ENCODE data around the gene TPBGL. TPM values are rescaled to one million over a fixed set of nuclear protein-coding genes. Genes with fewer than 3 reads are reported as not detected.
A peak's percentile ranks its signal among the peaks of the same experiment; 100 is the strongest.
"Not testable (repeated sequence)": the region's sequence is repeated elsewhere in the genome, so short reads cannot be mapped to it uniquely, and the experiment has no call there.

TPBGL gene
- polyA plus RNA-seq, 4 donors: 0.14 to 0.25 (median 0.19) TPM

DNA sequence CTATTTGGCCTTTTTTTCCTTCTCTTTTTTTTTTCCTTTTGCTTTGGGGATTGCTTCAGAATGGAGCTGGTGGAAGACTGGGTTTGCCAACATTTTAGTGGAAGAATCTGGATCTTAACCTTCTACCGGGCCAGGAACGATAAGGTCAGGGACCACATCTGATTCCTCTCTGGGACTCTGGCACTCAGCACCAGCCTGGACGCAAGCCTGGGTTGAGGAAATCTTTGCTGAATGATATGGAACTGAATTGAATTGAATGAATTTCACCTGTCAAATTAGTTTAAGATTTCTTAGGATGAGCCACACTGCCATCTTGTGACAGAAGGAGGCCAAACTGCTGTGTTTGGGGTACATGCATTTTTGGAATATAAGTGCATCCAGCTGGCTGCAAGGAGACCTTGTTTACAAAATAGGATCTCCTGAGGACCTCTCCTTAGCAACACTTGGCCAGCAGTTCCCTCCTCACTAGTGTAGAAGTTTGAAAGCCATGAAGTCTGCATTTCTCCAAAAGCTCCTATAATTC lies 30.4 kb downstream of the TPBGL start:
- DNase-seq (ENCODE audit: low read depth in 4 of 4, low spot score in 3 of 4): no peak

DNA sequence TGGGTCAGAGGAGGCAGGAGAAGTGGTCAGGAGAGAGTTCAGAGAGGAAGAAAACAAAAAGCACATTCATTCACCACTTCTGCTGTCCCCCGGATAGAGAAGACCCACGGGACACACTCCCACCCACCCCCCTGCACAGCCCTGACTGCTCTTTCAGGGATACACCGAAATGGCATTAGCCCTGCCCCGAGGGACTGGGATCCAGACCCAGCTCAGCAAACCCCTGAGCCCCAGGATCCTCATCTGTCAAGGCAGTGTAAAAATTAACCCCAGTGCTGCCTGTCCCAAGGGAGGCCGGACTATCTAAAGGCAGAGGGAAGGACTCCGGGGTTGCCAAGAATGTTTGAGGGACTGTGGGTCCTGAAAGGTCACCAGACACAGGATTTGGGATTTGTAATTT lies 31.2 kb downstream of the TPBGL start:
- no peak for DNase-seq (ENCODE audit: low read depth in 4 of 4, low spot score in 3 of 4)

DNA sequence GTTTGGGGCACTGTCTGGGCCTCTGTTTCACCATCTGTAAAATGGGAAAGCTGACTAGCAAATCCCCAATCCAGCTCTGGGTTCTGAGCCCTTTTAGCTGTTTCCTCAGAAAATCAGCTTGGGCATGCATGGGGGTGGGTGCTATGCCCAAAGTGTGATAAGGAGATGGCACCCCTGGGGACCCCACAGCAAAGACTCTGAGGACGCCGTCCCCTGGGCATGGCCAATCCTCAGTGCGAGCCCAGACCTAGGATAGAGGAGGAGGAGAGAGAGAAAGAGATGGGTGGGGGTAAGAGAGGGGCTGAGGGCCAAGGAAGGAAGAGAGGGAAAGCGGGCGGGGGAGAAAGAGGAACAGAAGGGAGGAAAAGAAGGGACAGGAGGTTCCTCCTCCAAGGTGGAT lies 31.8 kb downstream of the TPBGL start:
- DNase-seq (ENCODE audit: low read depth in 4 of 4, low spot score in 3 of 4): no peak

DNA sequence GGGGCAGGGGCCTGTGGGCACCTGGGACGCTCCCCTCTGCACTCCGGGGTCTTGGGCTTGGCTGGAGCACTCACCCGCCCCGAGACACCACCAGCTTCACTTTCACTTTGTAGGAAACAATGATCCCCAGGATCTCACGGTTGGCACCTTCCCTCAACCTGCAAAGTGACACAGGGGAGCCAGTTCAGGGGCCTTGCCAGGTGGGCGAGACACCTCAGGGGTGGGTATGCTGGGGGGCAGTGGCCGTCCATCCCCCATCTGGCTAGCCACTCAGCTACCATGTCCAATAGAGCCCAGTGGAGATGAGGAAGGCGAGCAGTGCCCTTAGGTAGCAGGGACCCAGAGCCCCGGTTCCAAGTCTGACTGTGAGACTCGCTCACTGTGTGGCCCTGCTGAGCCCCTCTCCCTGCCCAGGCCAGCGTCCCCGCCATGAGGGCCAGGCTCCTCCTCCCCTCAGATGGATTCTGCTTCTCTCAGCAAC lies 32.3 kb downstream of the TPBGL start:
- DNase-seq (ENCODE audit: low read depth in 4 of 4, low spot score in 3 of 4): no peak

DNA sequence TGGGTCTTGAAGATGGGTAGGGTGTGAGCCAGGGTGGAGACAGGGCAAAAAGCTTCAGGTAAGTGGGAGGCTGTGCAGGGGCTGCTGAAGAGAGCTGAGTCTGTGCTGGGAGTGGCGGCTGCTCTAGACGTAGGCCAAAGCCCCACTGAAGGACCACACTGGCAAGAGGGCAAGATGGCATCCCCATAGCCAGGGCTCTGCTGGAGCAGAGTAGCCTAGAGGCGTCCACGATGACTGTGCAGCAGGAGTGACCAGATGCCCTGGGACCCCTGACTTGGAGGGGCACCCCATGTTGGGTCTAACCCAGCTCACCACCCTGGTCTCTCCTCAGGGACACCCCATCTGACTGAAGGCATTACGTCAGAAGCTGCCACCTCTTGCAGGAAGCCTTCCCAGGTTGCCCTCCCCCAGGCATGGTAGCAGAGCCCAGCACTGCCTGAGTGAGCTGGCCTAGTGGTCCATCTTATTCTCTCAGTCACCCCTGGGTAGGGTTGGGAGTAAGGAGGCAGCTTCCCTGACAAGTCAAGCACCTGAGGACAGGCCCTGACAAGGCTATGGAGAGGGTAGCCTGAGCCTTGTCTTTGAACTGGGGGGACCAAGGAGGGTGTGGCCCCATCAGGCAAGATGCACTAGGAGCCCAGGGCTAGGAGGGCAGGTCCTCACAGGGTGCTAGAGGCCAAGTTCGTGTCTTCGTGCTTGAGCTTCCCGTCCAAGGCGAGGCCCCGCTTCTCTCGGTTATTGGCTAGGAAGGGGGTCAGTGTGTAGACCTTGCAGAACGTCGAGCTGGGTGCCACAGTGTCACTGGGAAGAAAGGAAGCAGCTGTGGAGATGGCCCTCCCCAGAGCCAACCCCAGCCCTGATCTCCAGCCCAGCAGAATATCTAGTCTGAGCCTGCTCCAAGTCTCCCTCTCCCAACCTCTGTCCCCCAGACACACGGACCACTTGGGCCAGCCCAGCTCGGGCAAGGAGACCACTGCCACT lies 33.1 kb downstream of the TPBGL start:
- no peak for DNase-seq (ENCODE audit: low read depth in 4 of 4, low spot score in 3 of 4)

DNA sequence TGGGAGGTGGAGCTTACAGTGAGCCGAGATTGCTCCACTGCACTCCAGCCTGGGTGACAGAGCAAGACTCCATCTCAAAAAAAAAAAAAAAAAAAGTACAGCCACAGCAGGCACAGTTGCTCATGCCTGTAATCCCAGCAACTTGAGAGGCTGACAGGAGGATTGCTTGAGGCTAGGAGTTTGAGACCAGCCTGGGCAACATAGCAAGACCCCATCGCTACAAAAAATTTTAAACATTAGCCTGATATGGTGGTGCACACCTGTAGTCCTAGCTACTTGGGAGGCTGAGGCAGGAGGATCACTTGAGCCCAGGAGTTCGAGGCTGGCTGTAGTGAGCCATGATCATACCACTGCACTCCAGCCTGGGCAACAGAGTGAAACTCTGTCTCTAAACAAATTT lies 34.1 kb downstream of the TPBGL start:
- DNase-seq (ENCODE audit: low read depth in 4 of 4, low spot score in 3 of 4): not testable (repeated sequence)

DNA sequence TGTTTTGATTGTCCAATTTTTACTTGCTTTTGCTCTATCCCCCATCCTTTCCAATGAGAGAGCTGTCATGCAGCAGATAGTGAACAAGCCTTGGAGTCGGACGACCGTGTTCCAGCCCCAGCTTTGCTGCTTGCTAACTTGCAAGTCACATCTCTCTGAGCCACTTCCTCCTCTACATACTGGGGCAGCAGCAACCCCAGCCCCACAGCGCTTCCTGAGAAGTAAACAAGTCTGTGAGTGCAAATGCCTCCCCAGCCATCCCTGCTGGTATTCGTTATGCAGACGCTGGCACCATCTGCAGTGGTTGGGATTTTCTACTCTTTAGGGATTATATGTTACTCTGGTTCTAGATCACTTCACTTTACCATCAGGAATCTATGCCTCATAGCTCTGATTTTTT lies 35.0 kb downstream of the TPBGL start:
- no peak for DNase-seq (ENCODE audit: low read depth in 4 of 4, low spot score in 3 of 4)

DNA sequence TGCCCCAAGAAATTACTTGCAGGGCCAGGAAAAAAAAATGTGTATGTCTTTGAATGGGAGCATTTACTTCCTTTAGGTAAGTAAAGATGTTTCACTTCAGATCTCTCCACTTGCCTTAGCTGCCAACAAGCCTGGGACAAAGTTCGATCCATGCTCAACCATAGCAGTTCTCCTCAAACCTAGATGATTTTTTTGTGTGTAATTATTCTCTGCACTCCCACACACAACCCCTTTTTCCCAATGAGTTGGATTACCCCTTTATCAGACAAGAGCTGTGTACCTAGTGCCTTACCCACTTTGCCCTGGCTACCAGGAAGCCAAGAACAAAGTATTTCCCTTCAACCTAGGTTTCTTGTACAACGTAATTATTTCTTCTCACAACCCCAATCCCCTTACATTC lies 35.6 kb downstream of the TPBGL start:
- DNase-seq (ENCODE audit: low read depth in 4 of 4, low spot score in 3 of 4): no peak

DNA sequence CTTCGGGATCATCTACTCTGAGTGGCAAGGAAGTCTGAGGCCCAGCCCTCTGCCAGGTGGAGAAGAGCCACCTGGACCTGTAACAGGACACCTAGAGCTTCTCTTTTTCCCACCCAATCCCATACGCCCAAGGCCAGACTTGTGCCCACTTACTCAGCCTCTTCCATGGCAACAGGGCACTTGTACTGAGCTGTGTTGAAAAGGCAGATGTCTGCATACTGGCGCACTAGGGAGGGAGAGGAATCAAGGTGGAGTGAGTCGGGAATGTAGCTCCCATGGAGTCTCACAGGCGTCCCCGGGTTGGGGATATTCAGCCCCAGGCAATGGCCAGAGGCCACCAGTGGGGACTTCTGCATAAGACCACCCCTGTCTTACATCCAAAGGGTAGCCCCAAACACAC lies 36.1 kb downstream of the TPBGL start:
- peak in 1 of 4 donors; percentile 18 for DNase-seq (ENCODE audit: low read depth in 4 of 4, low spot score in 3 of 4)

DNA sequence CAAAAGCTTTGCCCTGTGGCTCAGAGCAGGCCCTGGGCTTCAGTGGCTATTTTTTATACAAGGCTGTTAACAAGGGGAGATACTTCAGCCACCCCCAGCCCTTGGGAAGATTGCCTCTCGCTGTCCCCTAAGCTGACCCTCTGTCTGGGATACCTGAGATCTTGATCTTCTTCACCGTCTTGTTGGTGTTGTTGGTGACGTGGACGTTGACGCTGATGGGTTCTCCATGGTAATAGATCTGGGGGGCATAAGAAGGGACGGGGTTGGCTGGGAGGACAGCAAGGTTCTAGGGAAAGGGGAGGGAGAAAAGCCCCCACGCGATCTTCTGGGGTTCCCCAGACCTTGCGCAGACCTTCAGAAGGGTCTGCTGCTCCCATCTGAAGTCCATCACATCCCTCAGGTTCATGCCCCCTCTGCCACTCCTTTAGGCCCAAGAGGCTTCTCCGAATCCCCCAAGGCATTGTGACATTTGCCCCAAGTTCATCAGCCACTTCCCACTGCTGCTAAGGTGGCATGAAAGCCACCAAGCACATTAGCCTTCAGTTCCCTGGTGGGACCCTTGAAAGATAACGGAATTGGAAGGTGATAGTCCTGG lies 36.7 kb downstream of the TPBGL start:
- no peak for DNase-seq (ENCODE audit: low read depth in 4 of 4, low spot score in 3 of 4)

DNA sequence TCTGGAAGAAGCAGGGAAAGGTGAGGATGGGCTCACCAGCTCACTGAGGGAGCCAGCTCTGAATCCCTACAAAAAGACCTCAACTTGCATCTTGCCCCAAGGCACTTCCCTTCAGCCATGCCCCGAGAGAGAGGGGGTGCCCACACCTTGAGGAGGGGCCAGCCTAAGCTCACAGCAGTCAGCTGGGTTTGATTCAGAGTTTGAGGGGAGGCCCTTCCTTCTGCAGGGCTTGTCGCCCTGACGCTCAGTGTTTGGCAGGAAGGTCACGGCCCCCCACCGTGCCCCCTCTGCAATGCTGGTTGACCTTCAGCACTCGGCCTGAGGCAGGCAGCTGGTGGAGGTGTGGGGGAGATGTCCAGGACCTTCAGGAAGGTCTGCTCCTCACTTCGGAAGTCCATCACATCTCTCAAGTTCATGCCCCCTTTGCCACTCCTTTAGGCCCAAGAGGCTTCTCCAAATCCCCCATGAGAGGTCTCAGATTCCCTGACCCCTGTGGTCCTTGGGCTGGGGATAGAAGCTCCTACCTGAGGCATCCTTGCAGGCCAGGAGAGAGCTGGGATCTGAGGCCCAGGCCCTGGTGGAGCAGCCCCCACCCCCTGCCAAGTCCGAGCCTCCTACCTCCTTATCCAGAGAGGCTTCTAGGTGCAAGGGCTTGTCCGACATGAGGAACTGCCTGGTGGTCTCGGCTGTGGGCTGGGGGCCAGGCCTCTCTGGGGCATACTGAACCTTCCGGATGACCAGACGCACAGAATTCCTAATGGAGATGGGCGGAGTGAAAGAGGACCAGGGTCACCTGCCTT lies 37.6 kb downstream of the TPBGL start:
- DNase-seq (ENCODE audit: low read depth in 4 of 4, low spot score in 3 of 4): no peak

DNA sequence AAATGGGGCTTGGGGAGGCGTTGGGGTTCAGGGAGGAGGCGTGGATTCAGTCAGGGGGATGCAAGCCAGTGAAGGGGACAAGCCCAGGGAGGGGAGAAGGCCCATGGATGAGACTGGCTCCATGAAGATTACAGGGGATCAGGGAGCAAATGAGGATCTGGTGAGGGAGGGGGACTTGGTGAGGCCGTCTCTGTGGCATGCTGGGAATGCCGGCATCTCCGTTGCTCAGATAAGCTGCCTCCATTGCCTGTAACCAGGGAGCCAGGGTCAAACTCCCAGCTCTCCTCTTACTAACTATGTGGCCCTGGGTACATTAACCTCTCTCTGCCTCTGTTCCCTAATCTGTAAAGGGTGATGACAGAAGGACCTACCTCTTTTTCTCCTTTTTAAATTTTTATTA lies 38.7 kb downstream of the TPBGL start:
- DNase-seq (ENCODE audit: low read depth in 4 of 4, low spot score in 3 of 4): no peak

DNA sequence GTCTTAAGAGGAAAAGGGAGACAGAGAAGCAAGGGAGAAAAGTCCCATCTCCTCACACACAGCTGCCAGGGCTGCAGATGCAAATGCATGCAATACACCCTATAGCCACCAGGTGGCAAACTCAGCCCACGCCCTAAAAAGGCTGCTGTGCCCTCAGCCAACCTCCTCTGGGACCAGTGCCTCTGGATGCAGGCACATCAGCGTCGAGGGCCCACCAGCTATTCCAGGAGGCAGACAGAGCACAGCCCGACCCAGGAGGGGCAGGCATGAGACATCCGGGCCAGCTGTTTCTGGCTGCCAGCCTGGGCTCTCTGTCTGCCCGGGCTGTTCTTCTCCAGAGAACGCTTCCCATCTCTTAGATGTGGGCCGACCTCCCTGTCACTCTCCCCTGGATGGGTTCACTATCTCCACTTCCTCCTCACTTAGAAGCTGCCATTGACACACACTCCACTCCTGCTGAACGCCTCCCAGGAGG lies 39.7 kb downstream of the TPBGL start:
- peak; percentile 52 to 70 (median 54) for DNase-seq (ENCODE audit: low read depth in 4 of 4, low spot score in 3 of 4)

DNA sequence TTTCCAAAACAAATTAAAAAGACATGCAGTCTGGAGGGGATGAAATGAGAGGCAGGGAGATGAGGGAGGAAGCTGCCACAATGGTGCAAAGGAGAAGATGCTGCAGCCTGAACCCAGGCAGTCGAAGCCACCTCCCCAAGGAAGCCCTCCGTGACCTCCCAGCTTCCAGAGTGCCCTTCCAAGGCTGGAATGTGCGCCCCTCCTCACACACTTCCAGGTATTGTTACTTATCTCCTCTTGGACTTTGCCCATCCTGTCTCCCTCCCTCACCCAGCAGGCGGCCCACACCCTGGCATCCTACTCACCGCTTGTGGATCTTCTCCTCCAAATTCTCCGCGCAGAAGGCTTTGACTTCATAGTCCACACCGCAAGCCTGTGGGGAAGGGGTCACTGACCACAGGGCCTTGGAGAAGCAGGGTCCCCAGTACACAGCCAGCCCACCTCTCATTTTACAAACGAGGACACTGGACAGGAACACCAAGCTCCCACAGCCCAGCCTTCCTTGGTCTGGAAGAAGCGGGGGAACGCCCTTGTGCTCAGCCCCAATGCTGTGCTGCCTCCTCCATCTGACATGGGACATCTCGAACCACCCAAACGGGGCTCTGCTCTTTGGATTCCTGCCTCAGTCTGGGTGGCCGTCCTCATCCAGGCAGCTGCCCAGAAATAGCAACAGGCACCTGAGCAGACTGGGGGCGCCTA lies 40.3 kb downstream of the TPBGL start:
- DNase-seq (ENCODE audit: low read depth in 4 of 4, low spot score in 3 of 4): no peak

DNA sequence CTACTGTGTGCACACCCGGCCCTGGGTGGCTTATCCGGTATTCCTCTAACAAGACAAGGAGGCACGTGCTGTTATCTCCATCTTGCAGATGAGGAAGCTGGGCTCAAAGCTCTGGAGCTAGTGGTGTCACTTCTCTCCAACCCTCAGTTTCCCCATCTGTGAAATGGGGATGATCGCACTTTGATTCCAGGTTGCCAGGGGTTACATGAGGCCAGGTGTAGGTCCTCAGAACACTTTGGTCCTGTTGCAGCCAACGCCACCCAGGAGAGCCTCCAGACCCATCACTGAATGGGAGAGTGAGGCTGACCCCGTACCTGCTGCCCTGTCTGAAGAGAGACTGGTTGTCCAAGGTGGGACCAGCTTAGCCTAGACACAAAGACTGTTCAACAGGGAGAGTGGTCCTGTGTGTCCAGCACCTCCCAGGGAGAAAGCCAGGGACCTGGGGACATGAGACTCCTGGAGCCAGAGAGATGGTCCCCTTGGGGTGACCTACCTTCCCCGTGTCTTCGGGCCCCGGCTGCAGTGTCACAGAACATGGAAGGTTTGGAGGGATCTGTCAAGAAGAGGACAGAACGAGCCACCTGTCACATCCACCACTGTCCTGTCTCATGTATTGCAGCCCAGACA lies 41.0 kb downstream of the TPBGL start:
- no peak for DNase-seq (ENCODE audit: low read depth in 4 of 4, low spot score in 3 of 4)

DNA sequence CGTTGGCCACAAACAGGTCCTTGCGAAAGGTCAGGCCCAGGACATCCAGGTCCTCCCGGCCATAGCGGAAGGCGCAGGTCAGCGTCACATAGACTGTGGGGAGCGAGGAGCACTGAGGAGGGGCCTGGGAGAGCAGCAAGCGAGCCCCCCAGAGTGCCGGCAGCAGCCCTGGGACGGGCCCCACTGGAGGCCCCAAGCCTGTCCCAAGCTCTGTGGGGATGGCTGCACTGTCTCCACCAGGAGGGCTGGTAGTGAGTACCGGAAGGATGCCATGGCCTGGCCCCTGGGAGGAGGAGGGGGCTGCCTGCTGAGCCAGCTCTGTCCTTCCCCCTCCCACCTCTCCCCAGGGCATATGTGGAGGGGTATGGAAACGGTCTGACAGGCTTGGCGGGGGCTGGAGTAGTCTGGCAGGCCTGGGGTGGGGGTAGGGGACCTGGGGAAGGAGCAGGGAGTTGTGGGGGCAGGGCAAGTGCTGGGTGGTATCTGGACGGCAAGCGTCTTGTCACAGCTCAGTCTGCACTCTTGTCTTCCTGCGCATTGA lies 42.9 kb downstream of the TPBGL start:
- DNase-seq (ENCODE audit: low read depth in 4 of 4, low spot score in 3 of 4): no peak

DNA sequence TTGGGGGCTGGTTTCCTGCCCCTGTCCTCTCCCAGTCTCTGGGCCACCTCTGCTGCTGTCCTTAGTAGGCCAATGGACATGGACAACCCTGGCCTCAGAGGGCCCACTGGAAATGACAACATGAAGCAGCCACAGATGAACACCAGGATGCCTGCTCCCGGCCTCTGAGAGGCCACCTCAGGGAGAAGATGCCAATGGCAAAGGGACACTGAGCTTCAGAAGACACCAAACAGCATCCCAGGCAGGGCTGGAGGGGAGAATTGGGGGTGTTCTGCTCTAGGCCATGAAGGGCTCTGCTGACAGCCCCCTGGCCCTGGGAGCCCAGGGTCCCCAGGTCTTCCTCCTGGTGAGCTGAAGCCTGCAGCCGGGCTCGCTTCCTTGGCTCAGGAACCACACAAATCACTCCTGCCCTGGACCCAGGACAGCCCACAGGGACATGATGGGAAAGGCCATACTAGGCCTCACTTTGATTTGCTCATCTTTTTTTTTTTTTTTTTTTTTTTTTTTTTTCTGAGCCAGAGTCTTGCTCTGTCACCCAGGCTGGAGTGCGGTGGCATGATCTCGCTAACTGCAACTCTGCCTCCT lies 45.3 kb downstream of the TPBGL start:
- no peak for DNase-seq (ENCODE audit: low read depth in 4 of 4, low spot score in 3 of 4)

DNA sequence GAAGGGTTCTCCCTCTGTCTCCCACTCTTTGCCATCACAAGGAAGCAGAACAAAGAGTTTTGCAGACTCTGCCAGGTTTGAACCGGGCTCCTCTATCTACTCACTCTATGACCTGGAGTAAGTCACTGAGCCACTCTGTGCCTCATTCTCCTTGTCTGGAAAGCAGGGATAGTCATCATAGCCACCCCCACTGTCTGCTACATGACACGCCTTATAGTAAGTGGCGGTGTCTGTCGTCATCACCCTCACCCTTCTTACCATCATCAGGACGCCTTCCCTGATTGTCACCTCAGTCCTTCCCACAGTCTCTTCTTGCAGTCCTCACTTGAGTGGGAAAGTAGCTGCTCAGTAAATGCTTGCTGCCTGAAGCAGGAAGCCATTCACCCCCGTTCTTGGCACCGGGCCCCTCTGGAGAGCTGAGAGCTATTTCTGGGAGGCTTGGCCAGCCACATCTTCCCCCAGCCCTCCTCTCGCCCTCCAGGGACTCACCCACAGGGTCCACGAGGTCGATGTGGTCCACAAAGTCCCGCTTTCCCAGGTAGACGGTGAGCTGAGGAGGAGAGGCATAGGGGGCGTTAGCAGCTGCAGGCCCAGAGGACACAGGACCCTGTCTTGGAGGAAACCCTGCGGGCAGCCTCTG lies 46.4 kb downstream of the TPBGL start:
- DNase-seq (ENCODE audit: low read depth in 4 of 4, low spot score in 3 of 4): no peak

DNA sequence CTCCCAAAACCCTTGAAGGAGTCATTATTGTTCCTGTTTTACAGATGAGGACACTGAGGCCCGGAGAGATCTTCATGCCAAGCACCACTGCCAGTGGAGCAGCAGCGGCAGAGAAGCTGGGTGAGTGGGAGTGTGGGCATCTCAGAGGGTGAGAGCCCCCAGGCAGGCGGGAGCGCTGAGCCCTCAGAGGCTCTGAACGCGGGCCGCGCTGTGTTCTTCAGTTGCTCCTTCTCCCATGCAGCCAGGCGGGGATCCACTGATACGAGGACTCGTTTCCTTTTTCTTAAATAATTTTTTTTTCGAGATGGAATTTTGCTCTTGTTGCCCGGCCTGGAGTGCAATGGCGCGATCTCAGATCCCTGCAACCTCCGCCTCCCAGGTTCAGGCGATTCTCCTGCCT lies 47.0 kb downstream of the TPBGL start:
- DNase-seq (ENCODE audit: low read depth in 4 of 4, low spot score in 3 of 4): no peak
